Stimulated activated naive CD8-positive, alpha-beta T cell treated with anti-CD3 and anti-CD28 coated beads, Interleukin-15, amount 100 ng/mL, for 72 hours (primary cell): Measurements from ENCODE around the gene F12.

Experiments used
- ATAC-seq: fragments of 150-1000 bp; cut with Tn5 transposase; 2 replicates; pipeline ENCODE4 v1.10.0; 2021; ENCODE audit warnings: mild to moderate bottlenecking, moderate library complexity
- DNase-seq, 2 donors: peaks; one replicate each; pipeline ENCODE4 v3.0.0; 2021 to 2022
- H3K27ac Mint-ChIP-seq, 2 donors: one replicate each; pipeline ENCODE4 v1.8.0; 2022; ENCODE audit warnings: mild to moderate bottlenecking in 2 of 2, mixed read lengths in 2 of 2, moderate library complexity in 2 of 2
- H3K27me3 Mint-ChIP-seq: one replicate; pipeline ENCODE4 v1.8.0; 2022; ENCODE audit warnings: mixed read lengths
- H3K4me1 Mint-ChIP-seq: one replicate; pipeline ENCODE4 v1.8.0; 2022; ENCODE audit warnings: mild to moderate bottlenecking, mixed read lengths
- H3K4me3 Mint-ChIP-seq, 2 donors: one replicate each; pipeline ENCODE4 v1.8.0; 2022; ENCODE audit warnings: mild to moderate bottlenecking in 2 of 2, mixed read lengths in 2 of 2, moderate library complexity in 1 of 2
- H3K9me3 Mint-ChIP-seq, 2 donors: one replicate each; pipeline ENCODE4 v1.8.0; 2022; ENCODE audit warnings: mixed read lengths in 2 of 2

F12 gene

DNA sequence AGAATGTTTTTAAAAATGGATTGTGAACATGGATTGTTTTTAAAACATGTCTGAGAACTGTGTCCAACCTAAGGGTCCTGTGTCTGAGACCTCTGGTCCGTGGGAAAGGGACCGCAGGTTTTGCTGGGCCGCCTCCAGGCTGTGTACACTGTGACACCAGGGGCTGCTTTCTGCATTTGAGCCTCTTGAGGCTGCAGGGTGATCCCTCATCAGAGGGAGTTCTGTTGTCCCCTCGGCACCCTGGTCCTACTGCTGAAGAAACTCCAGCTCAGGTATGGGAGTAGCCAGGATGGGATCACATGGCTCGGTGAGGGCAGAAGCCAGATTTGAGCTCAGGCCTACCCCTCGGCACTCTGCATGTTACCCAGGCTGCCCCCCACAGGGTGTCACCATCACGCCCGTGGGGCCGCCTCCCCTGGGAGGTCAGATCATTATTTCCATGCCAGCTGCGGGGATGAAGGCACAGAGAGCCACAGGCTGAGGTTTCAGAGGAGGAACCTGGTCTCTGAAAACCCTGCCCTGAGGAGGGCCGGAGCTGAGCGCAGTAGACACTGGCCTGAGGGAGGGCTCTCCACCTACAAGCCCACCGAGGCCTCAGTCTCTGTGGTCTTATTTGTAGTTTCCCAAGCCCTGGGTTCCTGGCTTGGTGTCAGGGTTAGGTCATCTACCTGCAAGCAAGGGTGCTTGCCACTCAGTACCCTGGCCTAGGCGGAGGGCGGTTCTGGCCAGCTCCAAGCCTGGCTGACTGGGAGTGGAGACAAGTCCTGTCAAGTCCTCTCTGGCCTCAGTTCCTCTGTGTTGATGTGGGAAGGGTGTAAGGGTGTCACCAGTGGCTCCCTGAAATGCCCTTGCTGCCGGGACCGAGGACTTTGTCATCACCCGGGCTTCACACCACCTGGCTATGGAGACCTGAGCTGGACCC is 40.0 kb upstream of the F12 start:
- ATAC-seq (no peak), DNase-seq (no peak)
- Mint-ChIP-seq H3K4me3 (no peak overlapping the region), H3K27me3 (no peaks in the 10 kb centered on the region), H3K27ac (peak overlapping the region in 1 of 2 donors; percentile 42), H3K9me3 (no peaks in the 10 kb centered on the region), H3K4me1 (peaks cover 68% of the 10 kb centered on the region)

DNA sequence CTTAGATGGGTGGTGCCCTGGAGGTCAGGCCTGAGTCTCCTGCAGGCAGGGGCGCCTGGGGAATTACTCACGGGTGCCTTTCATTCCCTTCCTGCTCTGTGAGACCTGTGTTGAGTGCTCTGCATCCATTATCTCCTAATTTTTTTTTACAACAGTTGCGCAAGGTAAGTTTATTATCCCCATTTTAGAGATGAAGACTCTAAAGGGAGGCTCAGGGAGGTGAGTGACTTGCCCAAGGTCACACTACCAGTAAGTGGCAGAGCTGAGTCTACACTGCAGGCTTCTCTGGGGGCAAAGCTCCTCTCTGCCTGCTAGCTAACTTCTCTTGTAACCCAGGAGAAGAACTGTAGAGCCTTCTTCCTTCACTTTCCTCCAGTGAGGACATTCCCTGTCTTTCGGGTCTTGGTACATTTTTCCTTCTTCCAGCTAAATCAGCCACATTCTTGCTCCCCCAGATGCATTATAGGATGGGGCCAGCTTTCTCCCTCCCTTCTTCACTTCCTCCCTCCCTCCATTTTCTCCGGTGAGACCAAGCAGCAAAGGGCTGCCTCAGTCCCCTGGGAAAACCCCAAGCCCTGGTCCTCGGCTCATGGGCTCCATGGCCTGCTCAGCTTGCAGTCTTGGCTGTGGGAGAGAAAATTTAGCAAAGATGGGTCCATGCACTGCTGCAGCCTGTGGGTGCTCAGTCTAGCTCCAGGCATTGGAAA is 39.0 kb upstream of the F12 start:
- Mint-ChIP-seq H3K27ac (peak overlapping the region; percentile 61 to 73), H3K9me3 (no peaks in the 10 kb centered on the region), H3K27me3 (no peaks in the 10 kb centered on the region), H3K4me1 (peaks cover 71% of the 10 kb centered on the region), H3K4me3 (peak overlapping the region; percentile 59 to 76)
- DNase-seq (no peak), ATAC-seq (no peak)

DNA sequence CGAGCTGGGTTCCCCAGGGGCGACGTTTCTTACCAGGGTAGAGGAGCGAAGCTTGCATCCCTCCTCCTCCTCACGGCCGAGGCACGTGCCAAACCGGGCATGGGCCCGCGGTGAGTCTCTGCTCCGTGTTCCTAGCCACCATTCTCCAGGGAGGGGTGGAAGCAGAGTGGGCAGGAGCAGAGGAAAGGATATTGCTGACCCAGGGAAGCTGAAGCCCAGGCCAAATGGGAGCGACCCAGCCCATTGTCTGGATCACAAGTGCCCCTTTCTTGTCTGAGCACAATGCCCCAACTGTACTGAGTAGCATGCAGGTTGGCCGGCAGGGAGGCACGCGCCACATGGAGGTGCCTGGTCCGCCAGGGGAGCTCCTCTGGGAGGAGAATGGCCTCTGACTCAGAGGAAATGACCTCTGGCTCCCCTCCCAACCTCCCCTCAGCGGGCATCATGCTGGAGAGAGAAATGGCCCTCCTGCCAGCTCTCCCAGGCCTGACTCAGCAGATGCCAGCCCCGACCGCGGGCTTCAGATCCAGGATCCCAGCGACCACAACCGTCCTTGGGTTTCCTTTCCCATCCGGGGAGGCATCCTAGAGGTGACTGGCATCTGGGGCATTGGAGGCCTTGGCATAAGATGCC is 38.4 kb upstream of the F12 start:
- Mint-ChIP-seq H3K27me3 (no peaks in the 10 kb centered on the region), H3K4me3 (peak overlapping the region; percentile 59 to 76), H3K4me1 (peaks cover 71% of the 10 kb centered on the region), H3K9me3 (no peaks in the 10 kb centered on the region), H3K27ac (peak overlapping the region; percentile 25 to 74)
- ATAC-seq (peak; percentile 2), DNase-seq (peak in 1 of 2 donors; percentile 43)

DNA sequence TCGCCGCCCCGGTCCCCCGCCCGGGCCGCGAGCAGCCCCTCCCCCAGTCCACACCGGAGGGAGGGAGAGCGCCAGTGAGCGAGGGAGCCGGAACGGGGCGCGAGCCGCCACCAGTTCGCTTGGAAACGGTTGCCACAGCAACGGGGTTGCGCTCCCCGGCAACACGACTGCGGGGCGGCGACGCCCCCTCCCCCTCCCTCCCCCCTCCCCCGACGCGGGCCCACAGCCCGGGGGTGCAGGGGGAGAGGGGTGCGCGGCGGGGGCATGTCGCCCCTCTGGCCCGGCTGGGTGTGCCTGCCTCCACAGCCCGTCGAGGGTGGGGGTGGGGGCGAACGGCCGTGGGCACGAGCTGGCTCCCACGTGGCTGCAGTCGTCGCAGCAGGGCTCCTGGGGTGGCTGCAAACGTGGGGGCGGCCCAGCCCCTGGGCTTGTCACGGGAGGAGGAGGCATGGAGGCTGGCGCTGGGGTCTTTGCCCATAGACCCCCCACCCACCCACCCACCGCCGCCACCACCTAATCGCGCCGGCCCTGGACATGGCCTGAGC is 37.8 kb upstream of the F12 start:
- H3K4me1 Mint-ChIP-seq = peaks cover 72% of the 10 kb centered on the region
- ATAC-seq = peak; percentile 44
- H3K27me3 Mint-ChIP-seq = no peaks in the 10 kb centered on the region
- H3K4me3 Mint-ChIP-seq = peak overlapping the region in 1 of 2 donors; percentile 76
- no peaks in the 10 kb centered on the region for H3K9me3 Mint-ChIP-seq
- DNase-seq = peak; percentile 57 to 64
- no peak overlapping the region for H3K27ac Mint-ChIP-seq

DNA sequence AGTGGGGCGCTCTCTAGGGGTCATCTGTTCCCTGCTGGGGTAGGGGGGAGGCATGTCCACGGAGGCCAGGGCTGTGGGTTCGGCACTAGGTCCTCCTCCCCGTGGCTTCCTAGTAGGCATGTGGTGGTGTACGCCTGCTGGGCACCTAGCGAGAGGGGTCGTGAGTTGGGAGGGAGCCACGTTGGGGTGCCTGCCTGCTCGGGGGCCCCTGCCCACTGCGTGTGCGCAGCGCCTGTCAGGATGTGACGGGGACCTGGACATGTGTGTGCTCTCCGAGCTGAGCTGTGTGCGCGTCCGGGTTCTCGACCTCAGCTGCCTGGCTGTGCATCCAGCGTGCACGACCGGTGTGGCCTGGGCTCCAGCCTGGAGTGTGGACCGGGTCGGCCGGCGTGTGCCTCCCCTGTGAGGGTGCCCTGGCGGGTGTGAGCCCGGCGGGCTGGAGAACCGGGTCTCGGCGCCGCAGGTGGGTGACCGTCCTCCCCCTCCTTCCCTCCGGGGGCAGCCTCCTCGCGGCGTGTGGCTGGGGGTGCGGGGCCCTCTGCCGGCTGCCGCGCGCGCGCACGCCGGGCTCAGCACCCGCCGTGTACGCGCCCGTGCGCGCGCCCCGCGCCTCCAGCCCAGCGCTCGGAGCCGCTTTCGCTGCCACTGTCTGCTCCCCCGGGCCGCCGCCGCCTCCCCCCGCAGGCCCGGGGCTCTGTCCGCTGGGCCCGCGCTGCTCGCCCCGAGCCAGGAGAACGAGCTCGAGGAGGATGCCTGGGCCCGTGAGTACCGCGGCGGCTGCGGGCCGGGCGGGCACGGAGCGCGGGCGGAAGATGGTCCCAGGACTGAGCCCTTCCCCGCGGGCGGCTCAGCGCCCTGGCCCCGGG is 37.1 kb upstream of the F12 start, which contains the start of gene PRR7:
TSS of gene PRR7 (plus strand) at position 615 of the 866 bp plus-strand sequence. CDS start 8,254 bp downstream, outside the sequence.
- no peaks in the 10 kb centered on the region for H3K9me3 Mint-ChIP-seq
- peak within 1 kb of the TSS; percentile 81 to 88 for H3K27ac Mint-ChIP-seq
- peaks cover 72% of the 10 kb centered on the region for H3K4me1 Mint-ChIP-seq
- peak; percentile 74 for ATAC-seq
- H3K27me3 Mint-ChIP-seq = no peaks in the 10 kb centered on the region
- peak within 1 kb of the TSS; percentile 76 to 81 for H3K4me3 Mint-ChIP-seq
- peak; percentile 74 to 78 for DNase-seq

DNA sequence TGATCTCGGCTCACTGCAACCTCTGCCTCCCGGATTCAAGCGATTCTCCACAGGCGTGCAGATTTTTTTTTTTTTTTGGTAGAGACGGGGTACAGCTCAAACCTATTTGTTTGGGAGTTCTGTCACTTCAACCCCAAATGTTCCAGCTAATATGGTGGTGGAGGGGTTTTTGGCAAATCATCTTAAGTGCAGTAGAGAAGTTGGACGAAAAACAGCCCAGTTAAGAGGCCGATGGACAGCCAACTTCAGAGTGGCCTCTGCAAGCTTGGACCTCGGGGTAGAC is 36.5 kb upstream of the F12 start:
- peak overlapping the region; percentile 81 to 88 for H3K27ac Mint-ChIP-seq
- no peaks in the 10 kb centered on the region for H3K9me3 Mint-ChIP-seq
- no peak for ATAC-seq
- H3K4me3 Mint-ChIP-seq = peak overlapping the region; percentile 71 to 81
- no peak for DNase-seq
- no peaks in the 10 kb centered on the region for H3K27me3 Mint-ChIP-seq
- peaks cover 74% of the 10 kb centered on the region for H3K4me1 Mint-ChIP-seq

DNA sequence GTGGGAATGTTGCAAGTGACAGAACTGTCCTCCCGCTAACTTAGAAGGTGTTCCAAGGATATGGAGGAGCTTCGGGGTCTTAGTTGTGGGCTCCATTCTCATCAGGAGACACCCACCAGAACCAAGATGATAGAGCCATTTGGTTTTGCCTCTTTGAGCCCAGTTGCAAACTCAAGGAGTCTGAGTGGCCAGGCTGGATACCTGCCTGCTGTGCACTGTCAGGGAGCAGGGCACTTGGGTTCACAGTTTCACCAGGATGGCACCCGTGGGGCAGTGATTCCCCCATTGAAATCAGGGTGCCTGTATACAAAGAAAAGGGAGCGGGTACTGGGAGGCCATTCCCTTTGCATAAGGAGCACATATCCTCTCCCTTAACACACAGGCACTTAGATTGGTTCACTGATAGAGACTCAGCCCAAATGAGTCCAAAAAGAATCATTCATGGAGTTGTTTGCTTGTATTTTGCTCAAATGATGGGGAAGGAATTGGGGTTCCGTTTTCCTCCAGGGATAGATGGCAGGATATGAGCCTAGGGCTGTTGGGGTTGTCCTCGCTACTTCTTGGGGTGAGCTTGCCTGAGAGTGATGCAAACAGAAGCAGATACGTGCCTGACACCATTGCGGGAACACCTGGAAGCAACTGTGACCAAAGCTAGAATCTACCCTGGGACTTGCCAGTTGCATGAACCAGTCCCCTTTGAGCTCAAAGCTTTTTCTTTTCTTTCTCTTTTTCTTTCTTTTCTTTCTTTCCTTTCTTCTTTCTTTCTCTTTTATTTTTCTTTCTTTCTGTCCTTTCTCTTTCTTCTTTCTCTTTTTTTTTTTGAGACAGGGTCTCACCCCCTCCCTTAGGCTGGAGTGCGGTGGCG is 35.9 kb upstream of the F12 start:
- Mint-ChIP-seq H3K4me3 (peak overlapping the region; percentile 71 to 81), H3K27ac (peak overlapping the region; percentile 77 to 88), H3K27me3 (no peaks in the 10 kb centered on the region), H3K9me3 (no peaks in the 10 kb centered on the region), H3K4me1 (peaks cover 74% of the 10 kb centered on the region)
- ATAC-seq (no peak), DNase-seq (no peak)

DNA sequence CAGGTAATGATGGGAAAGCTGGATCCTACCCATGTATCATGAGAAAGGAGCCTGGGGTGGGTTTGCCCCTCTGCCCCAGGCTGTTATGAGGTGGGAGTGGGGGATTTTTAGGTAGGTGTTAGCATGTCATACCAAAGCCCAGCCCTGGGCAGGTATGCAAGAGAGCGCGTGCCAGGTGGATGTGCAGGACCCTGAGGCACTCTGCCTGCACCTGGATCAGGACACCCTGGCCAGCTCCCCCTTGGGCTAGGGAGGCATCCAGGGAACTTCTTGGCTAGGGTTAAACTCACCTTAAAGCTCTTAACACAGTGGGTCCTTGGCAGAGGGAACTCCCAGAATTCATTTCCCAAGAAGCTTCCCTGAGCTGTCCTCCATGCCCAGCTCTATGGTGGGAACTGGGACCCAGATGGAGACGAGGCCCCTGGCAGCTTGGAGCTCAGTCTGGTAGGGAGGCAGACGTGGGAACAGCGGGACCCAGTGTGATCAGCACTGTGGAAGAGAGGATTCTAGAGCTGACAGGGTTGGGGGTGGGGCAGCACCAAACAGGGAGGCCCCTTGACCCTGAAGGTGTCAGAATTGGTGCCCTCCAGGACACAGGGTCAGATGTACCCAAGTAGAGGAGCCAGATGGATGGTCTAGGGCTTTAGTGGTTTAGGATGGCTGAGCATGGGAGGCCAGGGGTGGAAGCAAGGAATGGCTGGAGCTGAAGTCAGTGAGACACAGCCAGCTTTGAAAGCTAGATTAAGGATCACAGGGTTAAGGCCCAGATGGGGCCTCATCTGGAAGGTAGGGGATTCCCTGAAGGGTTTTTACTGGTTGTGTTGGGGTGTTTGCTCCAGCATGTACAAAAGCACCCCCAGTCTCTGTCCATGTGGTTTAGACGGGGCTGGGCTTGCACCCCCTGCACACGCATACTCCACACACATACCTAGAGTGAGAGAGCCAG is 35.0 kb upstream of the F12 start:
- Mint-ChIP-seq H3K4me1 (peaks cover 82% of the 10 kb centered on the region), H3K27ac (peak overlapping the region in 1 of 2 donors; percentile 74), H3K9me3 (no peaks in the 10 kb centered on the region), H3K4me3 (peak overlapping the region; percentile 56 to 71), H3K27me3 (no peaks in the 10 kb centered on the region)
- ATAC-seq (peak; percentile 10), DNase-seq (no peak)

DNA sequence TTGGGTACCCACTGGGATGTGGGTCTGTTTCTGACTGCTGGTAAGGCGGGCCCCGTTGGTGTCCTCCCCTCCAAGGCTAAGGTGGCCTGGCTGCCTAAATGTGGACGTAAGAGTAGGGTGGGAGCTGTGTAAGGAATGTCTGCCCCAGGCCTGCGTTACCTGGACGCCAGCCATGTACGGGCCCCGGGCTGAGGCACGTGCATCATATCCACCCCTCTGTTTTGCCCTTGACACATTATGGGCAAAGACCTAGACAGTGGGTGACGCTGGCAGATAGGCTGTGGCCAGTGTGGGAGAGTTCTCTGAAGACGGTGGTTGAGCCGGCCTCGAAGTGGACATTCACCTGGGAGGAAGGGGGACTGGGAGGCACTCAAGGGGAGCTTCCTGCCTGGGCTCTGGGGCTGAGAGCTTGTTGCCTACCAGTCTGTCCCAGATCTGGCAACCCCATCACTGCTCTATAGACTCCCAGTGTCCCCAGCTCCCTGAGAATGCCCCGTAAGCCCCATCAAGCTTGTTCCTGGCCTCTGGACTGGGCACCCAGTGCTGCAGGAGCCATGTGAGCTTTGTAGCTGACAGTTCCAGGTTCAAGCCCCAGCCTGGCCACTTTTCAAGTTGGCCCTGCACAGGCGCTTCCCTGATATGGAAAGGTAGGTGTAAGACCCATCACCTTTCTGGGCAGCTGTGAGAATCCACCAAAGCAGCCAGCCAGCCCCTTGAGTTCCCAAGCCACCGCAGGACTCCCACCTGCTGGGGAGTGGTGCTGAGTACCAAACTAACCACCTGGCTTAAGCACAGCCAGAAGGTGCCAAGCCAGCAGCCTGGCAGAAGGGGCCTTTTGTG is 34.0 kb upstream of the F12 start:
- Mint-ChIP-seq H3K27me3 (no peaks in the 10 kb centered on the region), H3K4me3 (peak overlapping the region; percentile 41 to 71), H3K27ac (no peak overlapping the region), H3K4me1 (peaks cover 82% of the 10 kb centered on the region), H3K9me3 (no peaks in the 10 kb centered on the region)
- DNase-seq (no peak), ATAC-seq (no peak)

DNA sequence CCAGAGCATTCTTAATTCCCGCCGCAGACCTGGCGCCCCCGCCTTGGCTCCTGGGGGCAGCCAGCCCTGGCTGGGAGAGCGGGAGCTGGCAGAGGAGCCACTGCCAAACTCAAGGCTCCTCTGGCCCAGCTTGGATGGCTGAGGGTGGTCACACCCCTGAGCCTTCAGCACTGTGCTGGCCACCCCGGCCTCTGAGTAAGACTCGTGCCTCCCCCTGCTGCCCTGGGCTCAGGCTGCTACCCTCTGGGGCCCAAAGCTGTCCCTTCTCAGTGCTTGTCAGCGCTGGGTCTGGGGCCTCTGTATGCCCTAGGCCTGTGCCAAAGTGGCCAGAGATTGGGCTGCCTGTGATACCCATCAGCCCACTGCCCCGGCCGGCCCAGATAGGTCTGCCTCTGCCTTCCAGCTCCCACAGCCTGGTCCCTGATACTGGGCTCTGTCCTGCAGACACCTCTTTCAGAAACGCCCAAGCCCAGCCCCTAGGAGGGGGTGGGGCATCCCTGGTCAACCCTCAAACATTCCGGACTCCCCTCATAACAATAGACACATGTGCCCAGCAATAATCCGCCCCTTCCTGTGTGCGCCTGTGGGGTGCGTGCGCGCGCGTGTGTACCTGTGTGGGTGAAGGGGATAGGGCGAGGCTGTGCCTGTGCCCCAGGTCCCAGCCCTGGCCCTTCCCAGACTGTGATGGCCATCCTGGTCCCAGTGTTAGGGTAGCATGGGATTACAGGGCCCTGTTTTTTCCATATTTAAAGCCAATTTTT is 32.9 kb upstream of the F12 start:
- H3K4me3 Mint-ChIP-seq = no peak overlapping the region
- ATAC-seq (no peak), DNase-seq (no peak)
- H3K4me1 Mint-ChIP-seq = peaks cover 83% of the 10 kb centered on the region
- H3K9me3 Mint-ChIP-seq = no peaks in the 10 kb centered on the region
- H3K27me3 Mint-ChIP-seq = no peaks in the 10 kb centered on the region
- H3K27ac Mint-ChIP-seq = no peak overlapping the region

DNA sequence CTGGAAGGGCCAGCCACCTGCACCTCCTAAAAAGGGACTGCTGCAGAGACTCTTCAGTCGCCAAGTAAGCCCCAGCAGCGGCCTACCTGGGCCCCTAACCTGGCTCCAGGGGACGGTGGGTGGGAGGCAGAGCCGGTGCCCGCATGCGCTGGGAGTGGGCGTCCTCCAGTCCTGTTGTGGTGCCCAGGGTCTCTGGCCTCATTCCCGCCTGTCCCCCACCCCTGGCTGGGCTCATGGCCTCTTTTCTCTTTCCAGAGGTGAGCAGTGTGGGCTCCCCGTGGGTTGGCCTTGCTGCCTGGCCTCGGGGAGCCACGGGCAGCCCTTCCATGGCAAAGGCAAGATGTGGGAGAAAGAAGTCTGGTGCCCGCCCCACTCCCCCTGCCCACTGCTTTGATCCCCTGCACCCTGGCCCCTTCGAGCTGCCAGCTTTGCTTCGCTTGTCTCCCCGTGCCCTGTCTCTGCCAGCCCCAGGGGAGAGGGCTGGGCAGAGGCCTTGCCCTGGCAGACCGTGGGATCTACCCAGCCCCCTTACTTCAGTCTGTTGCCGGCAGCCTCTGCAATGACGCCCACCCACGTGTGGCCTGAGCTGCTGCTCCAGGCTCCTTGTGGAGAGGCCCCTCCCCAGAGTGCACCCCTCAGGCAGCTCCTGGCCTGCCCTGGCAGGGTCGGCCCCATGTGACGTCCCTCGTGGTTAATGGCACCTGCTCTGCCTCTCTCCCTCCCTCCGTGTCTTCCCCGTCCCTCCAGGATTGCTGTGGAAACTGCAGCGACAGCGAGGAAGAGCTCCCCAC is 31.8 kb upstream of the F12 start:
- peaks cover 91% of the 10 kb centered on the region for H3K4me1 Mint-ChIP-seq
- H3K27me3 Mint-ChIP-seq = no peaks in the 10 kb centered on the region
- H3K9me3 Mint-ChIP-seq = no peaks in the 10 kb centered on the region
- H3K4me3 Mint-ChIP-seq = no peak overlapping the region
- ATAC-seq (no peak), DNase-seq (no peak)
- peak overlapping the region in 1 of 2 donors; percentile 93 for H3K27ac Mint-ChIP-seq
